Measurements from ENCODE around the gene LRRC7. TPM values are rescaled to one million over a fixed set of nuclear protein-coding genes. Genes with fewer than 3 reads are reported as not detected.

Gene LRRC7
- total RNA-seq, 4 donors from 2014 or later = 0.11 to 0.88 (median 0.36) TPM

DNA sequence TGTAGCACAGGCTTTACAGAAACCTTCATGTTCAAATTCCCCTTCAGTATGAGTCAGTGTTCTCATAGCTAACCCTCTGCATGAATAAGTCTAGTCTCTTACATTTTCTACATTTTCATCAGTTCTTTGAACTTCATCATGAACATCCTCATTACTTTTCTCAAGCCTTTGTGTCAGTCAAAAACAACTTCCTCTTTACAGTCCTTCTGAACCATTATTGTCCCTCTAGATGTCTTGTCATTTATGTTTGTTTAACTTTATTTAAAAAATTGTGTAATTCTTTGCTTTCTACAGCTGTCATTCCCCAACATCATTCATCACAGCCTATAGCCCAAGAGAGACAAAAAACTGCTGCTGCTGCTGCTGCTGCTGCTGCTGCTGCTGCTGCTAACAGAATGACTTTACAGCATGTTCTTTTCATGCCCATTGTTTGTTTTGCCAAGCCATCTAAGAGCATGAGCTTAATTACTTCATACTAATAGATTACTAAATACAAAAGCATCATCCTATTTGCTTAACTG is 504.6 kb downstream of the LRRC7 start:
- intact Hi-C loops (cut with DNase I; ENCODE audit: low total_unique reads) = no loop called here
- DNase-seq (ENCODE audit: low spot score in 2 of 2) = no peak
- H3K4me3 ChIP-seq (ENCODE audit: low read depth, poor library complexity, severe bottlenecking) = no peak overlapping the region
- TF ChIP-seq CTCF (IDR thresholded peaks at IDR 0.05) = no peak
- TF ChIP-seq POLR2A (IDR thresholded peaks at IDR 0.05) = no peak

DNA sequence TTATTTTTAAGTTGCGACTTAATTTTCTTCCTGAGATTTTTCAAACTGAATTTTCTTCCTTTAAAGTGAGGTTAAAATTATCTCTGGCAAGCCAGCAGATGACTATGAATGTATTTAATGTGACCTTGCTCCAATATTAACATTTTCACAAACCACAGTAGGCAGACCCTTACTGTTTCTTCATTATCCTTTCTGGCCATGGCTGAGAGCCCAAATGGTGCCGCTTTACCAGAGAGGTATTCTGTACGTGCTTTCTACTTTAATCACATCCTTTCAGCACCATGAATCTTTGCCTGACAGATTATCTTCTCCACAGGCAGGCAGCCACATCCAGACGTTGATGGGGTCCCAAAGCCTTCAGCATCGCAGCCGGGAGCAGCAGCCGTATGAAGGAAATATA is 508.0 kb downstream of the LRRC7 start:
- H3K4me3 ChIP-seq (ENCODE audit: low read depth, poor library complexity, severe bottlenecking) = no peak overlapping the region
- 82 to 83% methylated on average over 7 of the region's 7 CpGs for WGBS, 2 donors
- DNase-seq (ENCODE audit: low spot score in 2 of 2) = no peak
- TF ChIP-seq POLR2A (IDR thresholded peaks at IDR 0.05) (no peak), CTCF (IDR thresholded peaks at IDR 0.05) (no peak)
- intact Hi-C loops (cut with DNase I; ENCODE audit: low total_unique reads) = no loop called here

GRCh38 chr1:70077066-70077465 is 509.3 kb downstream of the LRRC7 start:
- no peak for TF ChIP-seq CTCF (IDR thresholded peaks at IDR 0.05)
- no peak for TF ChIP-seq POLR2A (IDR thresholded peaks at IDR 0.05)
- H3K4me3 ChIP-seq (ENCODE audit: low read depth, poor library complexity, severe bottlenecking) = no peak overlapping the region
- WGBS, 2 donors = 82 to 83% methylated on average over 1 of the region's 1 CpG
- intact Hi-C loops (cut with DNase I; ENCODE audit: low total_unique reads) = no loop called here
- DNase-seq (ENCODE audit: low spot score in 2 of 2) = no peak

DNA sequence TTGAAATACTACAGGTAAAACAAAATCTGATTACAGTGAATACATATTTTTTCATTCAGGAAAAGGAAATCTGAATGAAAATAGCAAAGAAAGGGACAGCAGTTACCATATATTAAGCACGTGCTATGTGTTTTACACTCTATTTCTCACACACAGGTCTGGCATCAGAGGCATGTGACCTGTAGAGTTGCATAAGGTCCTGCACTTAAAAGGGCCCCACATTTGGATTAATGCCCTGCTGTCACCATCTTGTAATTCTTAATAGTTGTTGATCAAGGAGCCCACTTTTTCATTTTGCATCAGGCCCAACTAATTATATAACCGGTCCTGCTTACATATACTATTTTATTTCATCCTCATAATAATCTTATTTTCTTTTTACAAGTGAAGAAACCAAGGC is 511.8 kb downstream of the LRRC7 start:
- 81 to 84% methylated on average over 2 of the region's 2 CpGs for WGBS, 2 donors
- TF ChIP-seq POLR2A (IDR thresholded peaks at IDR 0.05) (no peak), CTCF (IDR thresholded peaks at IDR 0.05) (no peak)
- no peak overlapping the region for H3K4me3 ChIP-seq (ENCODE audit: low read depth, poor library complexity, severe bottlenecking)
- intact Hi-C loops (cut with DNase I; ENCODE audit: low total_unique reads) = no loop called here
- no peak for DNase-seq (ENCODE audit: low spot score in 2 of 2)

DNA sequence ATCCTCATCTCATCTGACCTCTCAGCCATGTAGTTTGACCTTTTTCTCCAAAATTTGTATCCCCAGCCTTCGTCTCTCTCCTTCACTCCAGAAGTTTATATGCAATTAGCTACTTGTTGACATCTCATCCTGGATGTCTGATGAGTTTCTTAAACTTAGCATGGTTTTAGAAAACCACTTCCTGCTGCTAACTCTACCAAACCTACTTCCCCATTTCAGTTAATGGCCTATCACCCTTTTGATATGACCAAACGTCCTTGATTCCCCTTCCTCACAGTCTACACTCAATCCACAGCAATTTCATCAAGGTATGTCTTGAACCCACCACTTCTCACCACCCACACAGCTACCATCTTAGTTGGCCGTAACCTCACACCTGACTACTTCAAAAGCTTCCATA is 515.8 kb downstream of the LRRC7 start:
- WGBS, 2 donors = 64 to 68% methylated on average over 3 of the region's 3 CpGs
- no peak for DNase-seq (ENCODE audit: low spot score in 2 of 2)
- no peak for TF ChIP-seq POLR2A (IDR thresholded peaks at IDR 0.05)
- intact Hi-C loops (cut with DNase I; ENCODE audit: low total_unique reads) = no loop called here
- H3K4me3 ChIP-seq (ENCODE audit: low read depth, poor library complexity, severe bottlenecking) = no peak overlapping the region

GRCh38 chr1:70084314-70084915 is 516.7 kb downstream of the LRRC7 start:
- 36 to 55% methylated on average over 1 of the region's 1 CpG for WGBS, 2 donors
- H3K4me3 ChIP-seq (ENCODE audit: low read depth, poor library complexity, severe bottlenecking) = no peak overlapping the region
- DNase-seq (ENCODE audit: low spot score in 2 of 2) = no peak
- no peak for TF ChIP-seq POLR2A (IDR thresholded peaks at IDR 0.05)
- no peak for TF ChIP-seq CTCF (IDR thresholded peaks at IDR 0.05)
- intact Hi-C loops (cut with DNase I; ENCODE audit: low total_unique reads) = no loop called here
